ENCODE measurements around the gene C3orf70.
"Not testable (repeated sequence)": the region's sequence is repeated elsewhere in the genome, so short reads cannot be mapped to it uniquely, and the experiment has no call there.

Gene C3orf70

GRCh38 chr3:185150561-185150960, 2.3 kb downstream of the C3orf70 start:
- DNase-seq, result no peak

- DNase-seq, result no peak
Observed at GRCh38 chr3:185149591-185149990, 3.3 kb downstream of the C3orf70 start.

- no peak for DNase-seq
Observed at GRCh38 chr3:185145511-185145910, 7.3 kb downstream of the C3orf70 start.

DNA sequence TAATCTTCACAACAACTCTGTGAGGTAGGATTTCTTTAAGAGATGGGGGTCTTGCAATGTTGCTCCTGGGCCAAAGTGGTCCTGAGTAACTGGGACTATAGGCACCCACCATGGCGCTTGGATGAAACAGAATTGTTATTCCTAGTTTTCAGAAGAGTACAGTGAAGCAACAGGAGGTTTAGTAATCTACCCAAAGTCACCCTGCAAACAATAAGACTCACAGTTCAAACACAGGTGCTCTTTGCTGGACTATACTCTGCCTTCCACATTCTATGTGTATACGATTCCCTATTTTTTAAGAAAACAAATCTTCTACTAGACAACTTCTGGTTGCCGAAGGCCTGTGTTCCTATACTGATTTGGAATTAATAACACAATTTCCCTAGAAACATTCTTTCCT, 8.1 kb downstream of the C3orf70 start:
- DNase-seq, result no peak

DNA sequence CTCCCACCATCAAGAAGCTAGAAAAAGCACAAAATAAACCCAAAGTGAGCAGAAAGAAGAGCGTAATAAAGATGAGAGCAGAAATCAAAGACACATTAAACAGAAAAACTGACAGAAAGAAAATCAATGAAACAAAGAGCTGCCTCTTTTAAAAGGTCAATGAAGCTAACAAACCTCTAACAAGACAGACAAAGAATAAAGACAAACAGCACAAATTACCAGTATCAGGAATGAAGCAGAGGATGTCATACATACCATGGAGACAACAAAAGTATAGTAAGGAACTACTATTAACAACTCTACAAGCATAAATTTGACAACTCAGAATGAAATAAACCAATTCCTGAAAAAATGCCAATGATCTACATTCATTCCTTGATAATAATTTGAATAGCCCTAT, 15.0 kb downstream of the C3orf70 start:
- DNase-seq, result no peak

- DNase-seq, result no peak
Observed at GRCh38 chr3:185134509-185134908, 18.4 kb downstream of the C3orf70 start.

DNA sequence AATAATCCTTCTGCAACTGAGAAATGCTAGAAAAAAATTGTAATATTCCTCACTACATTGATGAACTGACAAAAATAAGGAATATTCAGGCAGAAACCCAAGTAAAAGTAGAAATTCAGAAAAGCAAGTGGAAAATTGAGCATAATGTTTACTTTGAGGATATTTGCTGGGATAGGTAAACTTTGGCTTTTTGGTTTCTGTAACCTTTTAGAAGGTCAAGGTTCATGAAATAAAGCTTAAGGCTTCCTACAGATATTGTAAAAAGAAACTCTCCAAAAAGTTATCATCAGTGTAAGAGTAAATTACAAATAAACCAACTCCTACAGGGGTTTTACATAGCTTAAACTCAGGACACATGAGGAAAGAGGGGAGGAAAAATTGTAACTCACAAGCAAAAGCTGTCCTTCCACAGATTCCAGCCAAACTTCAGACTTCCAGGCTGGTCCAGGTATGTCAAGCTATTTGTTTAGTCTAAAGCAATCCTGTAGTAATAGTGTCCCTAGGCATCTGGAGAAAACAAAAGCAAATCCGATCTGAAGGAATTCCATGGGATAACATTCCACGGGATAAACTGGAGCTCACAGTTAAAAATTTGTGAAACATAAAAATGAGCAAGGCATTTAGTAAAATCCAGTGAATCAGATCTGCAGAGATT, 21.1 kb downstream of the C3orf70 start:
- no peak for DNase-seq

DNA sequence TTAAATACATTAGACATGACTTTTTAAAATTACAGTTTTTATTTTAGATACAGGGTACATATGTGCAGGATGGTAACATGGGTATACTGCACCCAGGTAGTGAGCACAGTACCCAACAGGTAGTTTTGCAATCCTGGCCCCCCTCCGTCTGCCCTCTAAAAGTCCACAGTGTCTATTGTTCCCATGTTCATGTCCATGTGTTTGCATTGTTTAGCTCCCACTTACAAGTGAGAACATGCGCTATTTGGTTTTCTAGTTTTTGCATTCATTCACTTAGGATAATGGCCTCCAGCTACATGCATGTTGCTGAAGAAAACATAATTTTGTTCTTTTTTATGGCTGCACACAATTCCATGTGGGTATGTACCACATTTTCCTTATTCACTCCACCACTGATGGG, 23.8 kb downstream of the C3orf70 start:
- DNase-seq, result no peak

DNA sequence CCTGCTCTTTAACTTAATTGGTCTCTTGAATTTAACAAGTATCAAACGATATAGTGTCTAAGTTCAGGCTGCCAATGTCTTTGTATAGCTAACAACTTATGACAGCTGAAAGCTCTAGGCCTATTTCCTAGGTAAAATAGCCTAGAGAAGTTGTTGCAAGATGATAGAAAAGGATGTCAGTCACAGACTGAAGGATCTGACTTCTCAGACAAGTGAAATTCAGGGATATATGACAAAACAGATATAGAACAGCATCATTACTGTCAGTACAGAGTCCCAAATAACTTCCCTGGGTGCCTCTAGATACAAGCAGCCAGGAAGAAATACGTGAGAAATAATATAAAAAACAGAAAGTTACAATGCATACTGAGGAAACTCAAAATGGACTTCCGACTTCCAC, 26.7 kb downstream of the C3orf70 start:
- no peak for DNase-seq

- DNase-seq, result no peak
Observed at GRCh38 chr3:185120126-185120525, 32.7 kb downstream of the C3orf70 start.

DNA sequence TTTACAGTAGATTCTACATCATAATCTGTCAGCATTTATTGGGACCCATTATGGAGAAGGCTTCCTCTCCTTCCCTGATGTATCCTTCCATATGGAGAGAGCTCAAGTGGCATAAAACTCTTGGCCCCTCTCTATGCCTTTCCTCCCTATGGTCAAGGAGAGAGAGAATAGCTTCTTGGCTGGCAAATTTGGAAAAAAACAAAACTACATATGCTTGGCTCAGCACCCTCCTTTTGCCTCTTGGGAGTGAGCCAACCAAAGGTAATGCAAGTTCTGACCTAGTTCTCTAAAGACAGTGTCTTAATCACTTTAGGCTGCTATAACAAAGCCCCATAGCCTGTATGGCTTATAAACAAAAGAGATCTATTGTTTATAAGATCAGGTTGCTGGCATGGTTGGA, 37.5 kb downstream of the C3orf70 start:
- no peak for DNase-seq

DNA sequence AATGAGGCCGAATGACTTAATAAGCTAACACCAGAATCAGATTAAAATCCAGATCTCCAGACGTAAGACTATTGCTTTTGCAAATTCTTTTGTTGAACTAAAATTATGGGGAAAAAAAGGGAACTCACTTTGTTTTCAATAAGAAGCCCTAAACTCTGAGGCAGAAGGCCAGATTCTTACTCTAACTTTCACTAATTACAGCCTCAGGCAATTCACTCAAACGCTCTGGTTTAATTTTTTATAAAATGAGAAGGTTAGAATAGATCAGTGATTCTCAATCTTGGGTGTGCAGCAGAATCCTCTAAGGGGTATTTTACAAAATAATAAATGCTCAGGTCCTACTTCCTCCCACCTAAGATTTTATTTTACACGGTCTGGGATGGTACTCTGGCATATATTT, 38.1 kb downstream of the C3orf70 start:
- no peak for DNase-seq

GRCh38 chr3:185112186-185112585, 40.7 kb downstream of the C3orf70 start:
- no peak for DNase-seq

DNA sequence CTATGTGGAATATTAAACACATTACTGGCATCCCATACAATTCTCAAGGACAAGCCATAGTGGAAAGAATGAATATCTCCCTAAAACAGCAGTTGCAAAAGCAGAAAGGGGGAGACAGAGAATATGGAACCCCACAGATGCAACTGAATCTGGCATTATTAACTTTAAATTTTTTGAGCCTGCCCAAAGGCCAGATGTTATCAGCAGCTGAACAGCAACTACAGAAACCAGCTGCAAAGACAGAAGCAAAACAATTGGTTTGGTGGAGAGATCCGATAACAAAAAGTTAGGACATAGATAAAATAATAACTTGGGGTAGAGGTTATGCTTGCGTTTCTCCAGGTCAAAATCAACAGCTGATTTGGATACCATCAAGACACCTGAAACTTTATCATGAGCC, 43.8 kb downstream of the C3orf70 start:
- not testable (repeated sequence) for DNase-seq

DNA sequence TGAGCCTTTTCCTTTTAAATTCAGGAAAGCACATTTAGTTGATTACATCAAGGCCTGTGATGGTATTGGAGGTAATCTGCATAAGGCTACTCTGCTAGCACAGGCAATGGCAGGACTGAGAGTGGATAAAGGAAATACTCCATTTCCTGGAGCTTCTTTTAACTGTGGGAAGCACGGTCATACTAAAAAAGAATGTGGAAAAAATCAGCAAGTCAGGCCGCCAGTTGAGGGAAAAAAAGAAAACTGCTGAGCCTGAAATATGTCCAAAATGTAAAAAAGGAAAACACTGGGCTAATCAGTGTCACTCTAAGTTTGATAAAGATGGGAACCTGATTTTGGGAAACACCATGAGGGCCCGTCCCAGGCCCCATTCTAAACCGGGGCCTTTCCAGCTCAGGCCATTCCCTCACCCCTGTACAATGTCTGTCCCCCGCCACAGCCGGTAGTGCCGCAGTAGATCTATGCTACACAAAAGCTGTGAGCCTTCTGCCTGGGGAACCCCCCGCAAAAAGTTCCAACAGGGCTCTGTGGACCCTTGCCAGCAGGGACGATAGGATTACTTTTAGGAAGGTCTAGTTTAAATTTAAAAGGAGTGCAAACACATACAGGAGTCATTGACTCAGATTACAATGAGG, 46.5 kb downstream of the C3orf70 start:
- DNase-seq, result not testable (repeated sequence)

- no peak for DNase-seq
Observed at GRCh38 chr3:185103359-185104127, 49.3 kb downstream of the C3orf70 start.

DNA sequence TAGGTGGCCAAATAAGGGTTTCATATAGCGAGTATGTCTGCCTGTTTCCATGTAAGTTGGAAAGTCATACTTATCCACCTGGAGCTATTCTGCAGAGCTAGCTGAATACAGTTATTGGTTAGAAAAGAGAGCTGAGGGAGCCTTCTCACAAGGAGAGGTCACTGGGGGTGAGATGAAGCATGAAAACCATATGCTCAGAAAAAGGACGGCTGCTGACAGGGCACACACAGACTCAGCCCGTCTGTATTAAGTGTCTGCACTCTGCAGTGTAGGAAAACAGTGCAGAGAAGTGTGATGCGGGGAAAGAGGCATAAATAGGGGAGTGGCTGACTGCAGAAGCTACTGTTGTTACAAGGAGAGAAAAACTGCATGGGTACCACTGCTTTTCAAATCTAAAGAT, 58.2 kb downstream of the C3orf70 start:
- no peak for DNase-seq

DNA sequence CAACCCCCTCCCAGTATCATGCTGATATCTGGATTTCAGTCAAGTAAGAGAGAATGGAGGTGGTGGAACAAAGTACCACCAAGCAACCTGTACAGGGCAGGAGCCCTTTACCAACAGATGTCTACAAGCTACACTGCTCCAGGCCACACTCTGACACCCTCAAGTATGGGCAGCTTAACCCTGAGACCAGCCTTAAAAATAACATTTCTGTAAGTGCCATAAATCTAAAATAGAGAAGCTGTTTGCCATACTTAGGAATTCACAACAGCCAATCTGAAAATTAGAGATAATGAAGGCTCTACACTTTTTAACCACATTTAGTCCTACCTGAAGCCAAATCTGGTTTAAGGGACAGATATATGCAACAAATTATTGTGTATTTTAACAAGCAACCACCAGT, 59.7 kb downstream of the C3orf70 start:
- DNase-seq, result no peak

DNA sequence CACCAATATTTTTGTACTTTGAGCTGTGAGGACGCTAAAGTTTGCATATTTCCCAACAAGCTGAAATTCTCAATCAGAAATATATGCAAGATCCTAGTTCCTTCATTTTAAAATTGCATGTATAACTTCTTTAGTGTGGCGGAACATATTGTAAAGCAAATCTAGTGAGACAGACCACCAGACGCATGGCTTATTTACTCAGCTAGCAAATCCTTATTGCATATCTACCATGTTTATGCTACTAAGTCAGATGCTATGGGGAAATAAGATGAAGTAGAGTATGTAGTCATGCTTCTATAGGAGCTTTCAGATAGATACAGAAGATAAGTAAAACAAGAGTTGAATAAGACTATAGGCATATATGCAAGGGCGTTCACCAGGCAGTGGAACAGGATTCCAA, 62.0 kb downstream of the C3orf70 start:
- DNase-seq, result no peak

- no peak for DNase-seq
Observed at GRCh38 chr3:185089751-185090150, 63.1 kb downstream of the C3orf70 start.

DNA sequence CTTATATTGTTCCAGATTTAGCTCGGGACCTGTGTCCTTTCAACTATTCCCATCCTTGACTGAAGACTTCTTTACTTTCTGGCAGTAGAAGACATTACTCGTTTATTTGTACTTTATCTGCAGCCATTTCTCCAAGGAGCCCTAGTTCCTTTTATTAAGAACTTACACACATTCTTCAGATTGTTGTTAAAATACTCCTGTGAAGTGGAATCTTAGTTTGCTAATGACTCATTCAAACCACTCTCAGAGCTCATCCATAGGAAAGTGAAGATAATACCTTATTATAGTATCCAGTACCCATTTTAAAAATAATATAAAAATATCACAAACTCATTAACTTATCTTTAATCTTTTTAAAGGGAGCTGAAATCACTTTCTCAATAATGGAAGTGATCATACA, 63.5 kb downstream of the C3orf70 start:
- DNase-seq, result no peak

- no peak for DNase-seq
Observed at GRCh38 chr3:185087419-185087818, 65.4 kb downstream of the C3orf70 start.

- no peak for DNase-seq
Observed at GRCh38 chr3:185084901-185085300, 68.0 kb downstream of the C3orf70 start.

- DNase-seq, result no peak
Observed at GRCh38 chr3:185084402-185084801, 68.5 kb downstream of the C3orf70 start.
